ENCODE measurements around the gene COL27A1.

The COL27A1 gene

GRCh38 chr9:114300846-114301797 is 145.8 kb downstream of the COL27A1 start:
- no CpG with 5 or more reads among the region's 31 CpGs for WGBS (ENCODE audit: extremely low coverage, insufficient coverage, low lambda C conversion rate)

GRCh38 chr9:114301798-114302565 is 146.6 kb downstream of the COL27A1 start:
- Histone ChIP-seq H3K4ac (ENCODE audit: low read depth, low read length) (no peak overlapping the region), H3K9ac (ENCODE audit: low read length) (no peak overlapping the region), H3K23ac (ENCODE audit: low read length) (no peak overlapping the region), H2BK120ac (ENCODE audit: low read depth, low read length) (no peak overlapping the region), H3K4me2 (ENCODE audit: low read length) (no peak overlapping the region), H3K27me3 (ENCODE audit: insufficient read depth, low read length, poor library complexity) (no peaks in the 10 kb centered on the region), H3K56ac (ENCODE audit: low read length) (no peak overlapping the region), H3K79me2 (ENCODE audit: control insufficient read depth, insufficient read depth, low read length) (no peaks in the 10 kb centered on the region), H3K18ac (ENCODE audit: low read length) (no peak overlapping the region), H2BK15ac (replicated peaks; ENCODE audit: low read depth) (no peak overlapping the region), H3K27ac (ENCODE audit: low read depth, low read length) (no peak overlapping the region), H3K4me3 (ENCODE audit: low read length) (no peak overlapping the region), H3K79me1 (ENCODE audit: low read length) (no peaks in the 10 kb centered on the region), H3K4me1 (ENCODE audit: control insufficient read depth, low read depth, low read length) (no peaks in the 10 kb centered on the region), H4K5ac (ENCODE audit: low read length) (no peak overlapping the region), H2BK5ac (ENCODE audit: low read length) (no peak overlapping the region), H4K8ac (ENCODE audit: low read depth, low read length) (no peak overlapping the region), H3K36me3 (ENCODE audit: control insufficient read depth, insufficient read depth, low read length) (no peaks in the 10 kb centered on the region), H2AK5ac (ENCODE audit: low read length) (no peak overlapping the region)
- no CpG with 5 or more reads among the region's 15 CpGs for whole genome bisulfite sequencing (ENCODE audit: extremely low coverage, insufficient coverage, low lambda C conversion rate)
- no peak for DNase-seq

More at GRCh38 chr9:114300846-114301797, 145.8 kb downstream of the COL27A1 start:
- Histone ChIP-seq H3K4me2 (ENCODE audit: low read length) (no peak overlapping the region), H3K4me1 (ENCODE audit: control insufficient read depth, low read depth, low read length) (no peaks in the 10 kb centered on the region), H2BK120ac (ENCODE audit: low read depth, low read length) (no peak overlapping the region), H3K23ac (ENCODE audit: low read length) (no peak overlapping the region), H2BK5ac (ENCODE audit: low read length) (no peak overlapping the region), H2AK5ac (ENCODE audit: low read length) (no peak overlapping the region), H3K56ac (ENCODE audit: low read length) (no peak overlapping the region), H3K79me1 (ENCODE audit: low read length) (no peaks in the 10 kb centered on the region), H2BK15ac (replicated peaks; ENCODE audit: low read depth) (no peak overlapping the region), H3K27ac (ENCODE audit: low read depth, low read length) (no peak overlapping the region), H4K5ac (ENCODE audit: low read length) (no peak overlapping the region), H3K79me2 (ENCODE audit: control insufficient read depth, insufficient read depth, low read length) (no peaks in the 10 kb centered on the region), H3K18ac (ENCODE audit: low read length) (no peak overlapping the region), H3K4me3 (ENCODE audit: low read length) (no peak overlapping the region), H4K8ac (ENCODE audit: low read depth, low read length) (no peak overlapping the region), H3K36me3 (ENCODE audit: control insufficient read depth, insufficient read depth, low read length) (no peaks in the 10 kb centered on the region), H3K27me3 (ENCODE audit: insufficient read depth, low read length, poor library complexity) (no peaks in the 10 kb centered on the region), H3K9ac (ENCODE audit: low read length) (no peak overlapping the region), H3K4ac (ENCODE audit: low read depth, low read length) (no peak overlapping the region)
- DNase-seq = no peak

- no CpG with 5 or more reads among the region's 6 CpGs for WGBS (ENCODE audit: extremely low coverage, insufficient coverage, low lambda C conversion rate)
- Histone ChIP-seq H3K18ac (ENCODE audit: low read length) (no peak overlapping the region), H3K4me3 (ENCODE audit: low read length) (no peak overlapping the region), H3K27ac (ENCODE audit: low read depth, low read length) (no peak overlapping the region), H2BK5ac (ENCODE audit: low read length) (no peak overlapping the region), H3K27me3 (ENCODE audit: insufficient read depth, low read length, poor library complexity) (no peaks in the 10 kb centered on the region), H2BK120ac (ENCODE audit: low read depth, low read length) (no peak overlapping the region), H3K4ac (ENCODE audit: low read depth, low read length) (no peak overlapping the region), H3K79me2 (ENCODE audit: control insufficient read depth, insufficient read depth, low read length) (no peaks in the 10 kb centered on the region), H3K23ac (ENCODE audit: low read length) (no peak overlapping the region), H4K5ac (ENCODE audit: low read length) (no peak overlapping the region), H2AK5ac (ENCODE audit: low read length) (no peak overlapping the region), H3K4me2 (ENCODE audit: low read length) (no peak overlapping the region), H3K56ac (ENCODE audit: low read length) (no peak overlapping the region), H4K8ac (ENCODE audit: low read depth, low read length) (no peak overlapping the region), H3K9ac (ENCODE audit: low read length) (no peak overlapping the region), H3K36me3 (ENCODE audit: control insufficient read depth, insufficient read depth, low read length) (no peaks in the 10 kb centered on the region), H3K4me1 (ENCODE audit: control insufficient read depth, low read depth, low read length) (no peaks in the 10 kb centered on the region), H3K79me1 (ENCODE audit: low read length) (no peaks in the 10 kb centered on the region), H2BK15ac (replicated peaks; ENCODE audit: low read depth) (no peak overlapping the region)
- no peak for DNase-seq
Observed at GRCh38 chr9:114302727-114303126, 147.4 kb downstream of the COL27A1 start.

GRCh38 chr9:114303571-114303970 is 148.2 kb downstream of the COL27A1 start:
- H3K4me2 ChIP-seq (ENCODE audit: low read length) = no peak overlapping the region
- no peak overlapping the region for H3K9ac ChIP-seq (ENCODE audit: low read length)
- no peaks in the 10 kb centered on the region for H3K36me3 ChIP-seq (ENCODE audit: control insufficient read depth, insufficient read depth, low read length)
- H3K23ac ChIP-seq (ENCODE audit: low read length) = no peak overlapping the region
- no peaks in the 10 kb centered on the region for H3K4me1 ChIP-seq (ENCODE audit: control insufficient read depth, low read depth, low read length)
- no peak overlapping the region for H4K8ac ChIP-seq (ENCODE audit: low read depth, low read length)
- no CpG with 5 or more reads among the region's 5 CpGs for WGBS (ENCODE audit: extremely low coverage, insufficient coverage, low lambda C conversion rate)
- H2AK5ac ChIP-seq (ENCODE audit: low read length) = no peak overlapping the region
- no peak overlapping the region for H3K4me3 ChIP-seq (ENCODE audit: low read length)
- H4K5ac ChIP-seq (ENCODE audit: low read length) = no peak overlapping the region
- H3K27ac ChIP-seq (ENCODE audit: low read depth, low read length) = no peak overlapping the region
- H3K4ac ChIP-seq (ENCODE audit: low read depth, low read length) = no peak overlapping the region
- no peak overlapping the region for H2BK15ac ChIP-seq (replicated peaks; ENCODE audit: low read depth)
- no peak overlapping the region for H3K18ac ChIP-seq (ENCODE audit: low read length)
- no peak overlapping the region for H3K56ac ChIP-seq (ENCODE audit: low read length)
- H2BK5ac ChIP-seq (ENCODE audit: low read length) = no peak overlapping the region
- H3K27me3 ChIP-seq (ENCODE audit: insufficient read depth, low read length, poor library complexity) = no peaks in the 10 kb centered on the region
- no peak overlapping the region for H2BK120ac ChIP-seq (ENCODE audit: low read depth, low read length)
- no peaks in the 10 kb centered on the region for H3K79me1 ChIP-seq (ENCODE audit: low read length)
- no peaks in the 10 kb centered on the region for H3K79me2 ChIP-seq (ENCODE audit: control insufficient read depth, insufficient read depth, low read length)
- DNase-seq = no peak

- Histone ChIP-seq H3K18ac (ENCODE audit: low read length) (no peak overlapping the region), H3K56ac (ENCODE audit: low read length) (no peak overlapping the region), H2BK120ac (ENCODE audit: low read depth, low read length) (no peak overlapping the region), H3K4me2 (ENCODE audit: low read length) (no peak overlapping the region), H3K79me2 (ENCODE audit: control insufficient read depth, insufficient read depth, low read length) (no peaks in the 10 kb centered on the region), H3K4ac (ENCODE audit: low read depth, low read length) (no peak overlapping the region), H4K5ac (ENCODE audit: low read length) (no peak overlapping the region), H3K23ac (ENCODE audit: low read length) (no peak overlapping the region), H3K79me1 (ENCODE audit: low read length) (no peaks in the 10 kb centered on the region), H4K8ac (ENCODE audit: low read depth, low read length) (no peak overlapping the region), H3K9ac (ENCODE audit: low read length) (no peak overlapping the region), H3K36me3 (ENCODE audit: control insufficient read depth, insufficient read depth, low read length) (no peaks in the 10 kb centered on the region), H3K27ac (ENCODE audit: low read depth, low read length) (no peak overlapping the region), H2BK5ac (ENCODE audit: low read length) (no peak overlapping the region), H3K4me1 (ENCODE audit: control insufficient read depth, low read depth, low read length) (no peaks in the 10 kb centered on the region), H3K27me3 (ENCODE audit: insufficient read depth, low read length, poor library complexity) (no peaks in the 10 kb centered on the region), H2BK15ac (replicated peaks; ENCODE audit: low read depth) (no peak overlapping the region), H2AK5ac (ENCODE audit: low read length) (no peak overlapping the region), H3K4me3 (ENCODE audit: low read length) (no peak overlapping the region)
- WGBS (ENCODE audit: extremely low coverage, insufficient coverage, low lambda C conversion rate) = no CpG with 5 or more reads among the region's 4 CpGs
- DNase-seq = no peak
Observed at GRCh38 chr9:114303977-114304376, 148.6 kb downstream of the COL27A1 start.
